ENCODE results near the gene BRD3.

GRCh38 chr9:134030821-134031470 is 36.9 kb downstream of the BRD3 start:
- TF ChIP-seq CTCF (IDR thresholded peaks at IDR 0.05) = no peak
- no peak for TF ChIP-seq POLR2A (IDR thresholded peaks at IDR 0.05)

Data from testis (tissue), 2 donors.